GM13976 (cell line): ENCODE measurements around the gene CEP41.

Experiments
- DNase-seq: peaks from one replicate; pipeline ENCODE4 v3.0.0; 2012; ENCODE audit warnings: low spot score
- in situ Hi-C: fragments of 300-500 bp; cut with MboI; formaldehyde crosslinking; loops from one replicate; pipeline ENCODE4 v1.12.0; 2022; ENCODE audit warnings: low sequenced_read_pairs, mixed read lengths, inconsistent platforms; ENCODE audit not compliant: unreplicated experiment
- TF ChIP-seq, protein P1 (sequence below): IDR thresholded peaks from 2 replicates; pipeline ENCODE4 v1.5.1; 2012; ENCODE audit warnings: borderline replicate concordance, mild to moderate bottlenecking; ENCODE audit not compliant: insufficient read depth; ENCODE audit errors: extremely low read depth, missing control alignments, control extremely low read depth

CEP41 gene, protein sequence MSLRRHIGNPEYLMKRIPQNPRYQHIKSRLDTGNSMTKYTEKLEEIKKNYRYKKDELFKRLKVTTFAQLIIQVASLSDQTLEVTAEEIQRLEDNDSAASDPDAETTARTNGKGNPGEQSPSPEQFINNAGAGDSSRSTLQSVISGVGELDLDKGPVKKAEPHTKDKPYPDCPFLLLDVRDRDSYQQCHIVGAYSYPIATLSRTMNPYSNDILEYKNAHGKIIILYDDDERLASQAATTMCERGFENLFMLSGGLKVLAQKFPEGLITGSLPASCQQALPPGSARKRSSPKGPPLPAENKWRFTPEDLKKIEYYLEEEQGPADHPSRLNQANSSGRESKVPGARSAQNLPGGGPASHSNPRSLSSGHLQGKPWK

DNA sequence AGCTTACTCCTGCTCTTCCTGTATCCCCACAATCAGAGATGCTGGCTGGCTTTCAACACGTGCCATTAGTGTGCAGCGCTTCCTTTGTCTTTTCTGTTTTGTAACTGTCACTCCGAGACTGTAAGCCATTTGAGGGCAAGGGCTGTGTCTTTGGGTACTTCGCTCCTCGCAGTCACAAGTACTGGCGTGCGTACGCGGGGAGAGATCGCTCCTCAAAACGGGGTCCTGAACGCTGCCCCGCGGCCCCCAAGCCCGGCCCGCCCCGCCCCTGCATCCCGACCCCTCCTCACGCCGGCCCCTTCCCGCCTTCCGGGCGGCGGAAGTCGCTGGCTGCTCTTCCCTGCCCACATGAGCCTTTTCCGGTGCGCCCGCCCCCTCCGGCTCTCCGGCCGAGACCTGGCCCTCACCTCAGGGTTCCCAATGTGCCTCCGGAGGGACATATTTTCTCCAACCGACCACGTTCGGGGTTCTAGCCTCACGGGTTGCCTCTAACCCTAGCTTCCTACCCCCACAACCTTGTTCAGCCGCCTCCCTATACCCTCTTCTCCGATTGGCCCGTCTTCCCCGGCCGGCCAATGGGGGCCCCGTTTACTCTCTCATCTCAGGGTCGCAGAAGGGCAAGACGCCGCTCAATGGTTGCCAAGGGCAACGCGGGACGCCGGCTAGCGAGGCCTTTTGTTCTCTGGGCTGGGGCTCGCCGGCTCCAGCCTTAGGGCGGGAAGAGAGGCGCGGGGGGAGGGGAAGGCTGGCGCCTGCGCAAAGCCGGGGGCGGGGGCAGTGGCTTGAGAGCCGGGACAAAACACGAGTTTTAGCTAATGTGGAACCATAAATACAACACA is at the start of gene CEP41:
CEP41 (minus strand) TSS at position 490 of the 839 bp plus-strand sequence; CDS start at position 440, 50 bp downstream.
- TF ChIP-seq, protein P1, sequence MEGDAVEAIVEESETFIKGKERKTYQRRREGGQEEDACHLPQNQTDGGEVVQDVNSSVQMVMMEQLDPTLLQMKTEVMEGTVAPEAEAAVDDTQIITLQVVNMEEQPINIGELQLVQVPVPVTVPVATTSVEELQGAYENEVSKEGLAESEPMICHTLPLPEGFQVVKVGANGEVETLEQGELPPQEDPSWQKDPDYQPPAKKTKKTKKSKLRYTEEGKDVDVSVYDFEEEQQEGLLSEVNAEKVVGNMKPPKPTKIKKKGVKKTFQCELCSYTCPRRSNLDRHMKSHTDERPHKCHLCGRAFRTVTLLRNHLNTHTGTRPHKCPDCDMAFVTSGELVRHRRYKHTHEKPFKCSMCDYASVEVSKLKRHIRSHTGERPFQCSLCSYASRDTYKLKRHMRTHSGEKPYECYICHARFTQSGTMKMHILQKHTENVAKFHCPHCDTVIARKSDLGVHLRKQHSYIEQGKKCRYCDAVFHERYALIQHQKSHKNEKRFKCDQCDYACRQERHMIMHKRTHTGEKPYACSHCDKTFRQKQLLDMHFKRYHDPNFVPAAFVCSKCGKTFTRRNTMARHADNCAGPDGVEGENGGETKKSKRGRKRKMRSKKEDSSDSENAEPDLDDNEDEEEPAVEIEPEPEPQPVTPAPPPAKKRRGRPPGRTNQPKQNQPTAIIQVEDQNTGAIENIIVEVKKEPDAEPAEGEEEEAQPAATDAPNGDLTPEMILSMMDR, result no peak
- in situ Hi-C loops, result no loop called here
- DNase-seq, result peak; percentile 98

DNA sequence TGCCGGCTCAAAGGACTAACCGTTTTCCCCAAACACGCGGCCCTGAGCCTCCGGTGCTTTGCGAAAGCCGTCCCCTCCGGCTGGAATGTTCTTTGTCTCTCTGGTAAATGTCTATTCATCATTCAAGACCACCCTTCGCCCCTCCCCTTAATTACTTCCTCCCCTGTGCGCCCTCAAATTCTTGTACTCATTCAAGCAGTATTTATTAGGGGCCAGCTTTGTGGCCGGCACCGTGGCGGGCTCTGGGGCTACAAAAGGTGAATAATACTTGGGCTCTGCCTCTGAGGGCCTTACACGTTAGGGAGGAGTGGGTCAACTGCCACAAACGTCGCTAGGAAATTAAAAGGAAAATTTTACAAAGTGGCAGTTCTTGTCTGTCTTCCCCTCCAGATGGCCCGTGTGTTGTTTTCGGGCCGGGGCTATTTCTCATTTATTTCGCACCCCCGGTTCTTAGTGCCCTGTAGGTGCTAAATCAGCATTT is 49.5 kb upstream of the CEP41 start:
- in situ Hi-C loops, result loop anchor here (25.0 kb wide), 1 partner anchor 428 kb away; the partner anchor contains the start of genes KLHDC10 and ZC3HC1
- DNase-seq, result peak; percentile 13
- TF ChIP-seq, protein P1, result no peak

GRCh38 chr7:130489140-130489983 is 48.5 kb upstream of the CEP41 start:
- in situ Hi-C loops, result loop anchor here (25.0 kb wide), 1 partner anchor 427 kb away; the partner anchor contains the start of genes KLHDC10 and ZC3HC1
- DNase-seq, result no peak

GRCh38 chr7:130488392-130489139 is 47.8 kb upstream of the CEP41 start:
- TF ChIP-seq, protein P1, result no peak
- in situ Hi-C loops, result loop anchor here (25.0 kb wide), 1 partner anchor 426 kb away; the partner anchor contains the start of genes KLHDC10 and ZC3HC1
- peak; percentile 11 for DNase-seq

More at GRCh38 chr7:130489140-130489983, 48.5 kb upstream of the CEP41 start:
- TF ChIP-seq, protein P1, result no peak

DNA sequence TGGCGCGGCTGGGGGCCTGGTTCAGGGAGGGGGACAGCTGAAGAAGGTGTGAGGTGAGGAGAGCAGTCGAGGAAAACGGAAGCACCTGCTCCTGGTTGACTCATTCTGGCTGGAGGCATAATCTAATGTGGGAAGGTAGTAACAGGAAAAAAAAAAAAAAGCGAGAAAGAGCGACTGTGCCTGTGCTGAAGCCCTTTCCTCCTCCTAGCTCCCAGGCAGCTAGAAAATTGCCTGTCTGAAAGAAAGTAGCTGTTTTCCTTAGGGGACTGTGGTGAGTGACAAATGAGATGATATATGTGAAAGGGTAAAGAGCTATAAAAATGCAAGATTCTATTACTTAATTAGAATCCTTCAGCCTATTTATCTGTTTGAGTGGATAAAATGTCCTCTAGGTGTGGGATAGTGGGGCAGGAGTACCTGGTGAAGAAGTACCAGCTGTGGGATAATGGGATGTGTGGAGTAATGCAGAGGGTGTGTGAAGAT is 46.2 kb upstream of the CEP41 start:
- TF ChIP-seq, protein P1, result no peak
- peak; percentile 28 for DNase-seq
- in situ Hi-C loops, result loop anchor here (25.0 kb wide), 1 partner anchor 425 kb away; the partner anchor contains the start of genes KLHDC10 and ZC3HC1
